NCI-H2107 (cell line): ENCODE measurements around the gene RNF212.

ENCODE experiments used
- DNase-seq: peaks from one replicate; lab custom pipeline; 2025; lab: John Stamatoyannopoulos, UW

RNF212 gene

DNA sequence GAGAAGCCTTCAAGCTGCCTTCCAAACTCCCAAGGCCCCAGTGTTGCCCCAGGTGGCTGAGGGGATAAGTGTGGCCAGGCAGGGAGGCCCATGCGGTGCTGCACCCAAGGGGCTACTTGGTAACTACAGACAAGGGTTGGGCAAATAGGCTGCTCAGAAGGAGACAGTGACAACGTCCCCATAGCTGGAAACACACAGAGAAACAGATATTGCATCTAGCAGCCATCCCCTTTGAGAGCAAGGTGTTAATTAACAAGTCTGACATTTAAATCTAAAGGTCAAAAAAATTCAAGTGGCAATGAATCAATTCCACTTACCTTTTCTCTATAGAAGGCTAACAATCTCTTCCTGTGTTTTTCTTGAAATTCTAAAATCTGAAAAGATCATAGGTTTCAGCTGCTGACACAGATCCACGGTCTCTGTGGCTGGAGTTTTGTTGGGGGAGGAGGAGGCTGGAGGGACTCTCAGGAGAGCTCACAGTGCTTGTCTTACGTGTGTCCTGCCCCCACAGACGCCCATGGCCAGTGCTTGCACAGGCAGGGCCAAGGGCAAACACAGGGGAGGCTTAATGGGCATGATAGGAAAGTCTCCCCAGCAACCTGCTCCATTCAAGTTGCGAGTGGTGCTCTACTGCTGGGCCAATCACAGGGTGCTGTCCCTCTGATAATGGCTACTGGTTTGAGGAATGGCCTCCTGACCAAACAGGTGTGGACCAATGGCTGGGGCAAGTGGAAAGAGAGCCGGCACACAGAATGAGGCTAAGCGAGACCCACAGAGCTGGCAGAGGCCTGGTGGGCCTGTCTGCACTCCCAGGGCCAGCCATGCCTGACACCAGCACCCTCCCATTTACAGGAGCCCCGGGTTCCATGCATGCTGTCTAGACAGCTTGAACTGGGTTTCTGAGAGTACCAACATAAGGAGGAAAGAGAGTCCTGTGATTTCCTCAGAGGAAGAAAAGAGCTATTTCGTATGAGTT, 22.6 kb downstream of the RNF212 start:
- DNase-seq, result no peak

DNA sequence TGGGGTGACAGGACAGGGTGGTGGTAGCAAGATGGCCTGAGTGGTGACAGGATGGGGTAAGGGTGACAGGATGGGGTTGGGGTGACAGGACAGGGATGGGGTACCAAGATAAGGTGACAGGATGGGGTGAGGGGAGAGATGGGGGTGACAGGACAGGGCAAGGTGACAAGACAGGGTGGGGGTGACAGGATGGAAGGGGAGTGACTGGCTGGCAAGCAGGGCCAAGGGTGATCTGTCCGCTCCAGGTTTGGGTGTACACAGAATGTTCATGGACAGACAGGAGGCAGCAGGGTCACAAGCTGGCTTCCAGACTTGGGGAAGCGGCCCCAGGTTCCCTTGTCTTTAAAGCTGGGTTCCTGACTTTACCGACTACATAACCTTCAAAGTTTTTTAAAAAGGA, 23.3 kb downstream of the RNF212 start:
- DNase-seq, result no peak

DNA sequence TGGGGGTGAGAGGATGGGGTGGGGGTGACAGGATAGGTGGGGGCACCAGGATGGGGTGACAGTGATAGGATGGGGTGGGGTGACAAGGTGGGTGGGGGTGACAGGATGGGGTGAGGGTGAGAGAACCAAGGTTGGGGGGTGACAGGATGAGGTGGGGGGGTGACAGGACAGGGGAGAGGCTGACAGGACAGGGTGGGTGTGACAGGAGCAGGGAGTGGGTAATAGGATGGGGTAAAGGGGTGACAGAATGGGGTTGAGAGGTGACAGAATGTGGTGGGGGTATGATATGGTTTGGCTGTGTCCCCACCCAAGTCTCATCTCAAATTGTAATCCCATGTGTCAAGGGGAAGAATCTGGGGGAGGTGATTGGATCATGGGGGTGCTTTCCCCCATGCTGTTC, 26.0 kb downstream of the RNF212 start:
- DNase-seq, result no peak

DNA sequence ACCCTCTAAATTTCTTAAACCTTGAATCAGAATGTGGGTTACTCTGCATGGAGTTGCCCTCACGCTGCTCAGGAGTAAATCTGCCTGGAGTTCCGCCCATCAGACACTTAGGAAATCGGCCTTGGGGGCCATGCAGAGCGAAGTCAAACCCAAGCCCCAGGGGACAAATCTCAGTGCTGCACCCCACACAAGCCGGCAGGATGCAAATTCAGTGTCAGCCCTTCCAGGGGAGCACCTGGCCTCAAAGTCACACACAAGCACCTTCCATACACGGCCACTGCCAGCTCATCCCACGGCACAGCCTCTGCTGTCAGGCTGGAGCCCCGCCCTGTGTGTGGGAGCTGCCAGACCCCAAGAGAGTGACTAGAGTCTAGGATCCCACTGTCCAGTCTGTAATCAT, 27.4 kb downstream of the RNF212 start:
- DNase-seq, result no peak

DNA sequence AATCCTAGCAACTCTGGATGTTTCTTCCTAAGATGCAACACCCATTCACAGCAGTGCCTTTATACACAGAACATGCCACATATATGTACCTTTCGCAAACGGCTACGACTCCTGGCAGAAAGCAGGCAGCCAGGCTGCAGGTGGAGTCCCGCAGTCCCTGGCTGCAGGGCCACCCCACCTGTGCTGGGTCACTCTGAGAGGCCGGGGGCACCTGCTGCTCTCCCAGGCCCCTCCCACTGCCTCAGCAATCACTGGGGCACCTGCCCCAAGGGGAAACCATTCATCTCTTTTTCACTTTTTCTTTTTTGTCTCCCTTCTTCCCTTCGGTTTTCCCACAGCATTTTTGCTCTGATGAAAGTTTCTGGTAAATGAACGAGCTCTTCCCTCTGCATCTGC, 28.0 kb downstream of the RNF212 start:
- DNase-seq, result no peak

DNA sequence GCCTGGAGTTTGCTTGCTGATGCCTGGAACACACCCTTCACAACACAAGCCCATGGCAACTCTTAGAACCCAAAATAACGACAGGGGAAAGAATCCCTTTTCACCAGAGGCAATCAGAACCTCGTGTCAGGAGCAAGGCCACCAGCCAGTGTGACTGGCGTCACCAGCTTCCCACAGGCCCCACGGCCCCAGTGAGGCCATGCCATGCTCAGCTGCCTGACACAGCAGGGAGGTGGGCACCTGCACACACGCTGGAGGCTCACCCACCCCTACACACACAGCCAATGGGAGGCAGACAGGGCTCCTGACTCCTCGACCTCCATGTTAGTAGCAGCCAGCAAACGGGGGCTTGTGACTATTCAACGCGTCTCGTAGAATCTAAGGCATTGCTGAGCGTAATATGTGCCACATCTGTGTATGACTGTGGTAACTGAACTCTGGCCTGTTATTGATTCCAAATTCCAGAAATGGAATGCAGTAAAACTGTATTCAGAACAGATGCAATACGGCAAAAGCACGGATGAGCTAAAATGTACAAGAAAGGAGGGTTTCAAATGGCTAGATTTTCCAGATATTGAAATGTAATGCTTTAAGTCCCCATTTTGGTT, 28.5 kb downstream of the RNF212 start:
- no peak for DNase-seq

DNA sequence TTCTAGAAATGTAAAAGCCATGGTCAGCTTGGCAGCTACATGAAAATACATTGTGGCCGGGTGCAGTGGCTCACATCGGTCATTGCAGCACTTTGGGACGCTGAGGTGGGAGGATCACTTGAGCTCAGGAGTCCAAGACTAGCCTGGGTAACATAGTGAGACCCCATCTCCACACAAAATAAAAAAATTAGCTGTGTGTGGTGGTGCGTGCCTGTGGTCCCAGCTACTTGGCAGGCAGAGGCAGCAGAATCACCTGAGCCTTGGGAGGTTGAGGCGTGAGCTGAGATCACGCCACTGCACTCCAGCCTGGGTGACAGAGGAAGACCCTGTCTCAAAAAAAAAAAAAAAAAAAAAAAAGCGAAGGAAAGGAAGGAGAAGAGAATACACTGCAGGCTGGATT, 29.0 kb downstream of the RNF212 start:
- no peak for DNase-seq

DNA sequence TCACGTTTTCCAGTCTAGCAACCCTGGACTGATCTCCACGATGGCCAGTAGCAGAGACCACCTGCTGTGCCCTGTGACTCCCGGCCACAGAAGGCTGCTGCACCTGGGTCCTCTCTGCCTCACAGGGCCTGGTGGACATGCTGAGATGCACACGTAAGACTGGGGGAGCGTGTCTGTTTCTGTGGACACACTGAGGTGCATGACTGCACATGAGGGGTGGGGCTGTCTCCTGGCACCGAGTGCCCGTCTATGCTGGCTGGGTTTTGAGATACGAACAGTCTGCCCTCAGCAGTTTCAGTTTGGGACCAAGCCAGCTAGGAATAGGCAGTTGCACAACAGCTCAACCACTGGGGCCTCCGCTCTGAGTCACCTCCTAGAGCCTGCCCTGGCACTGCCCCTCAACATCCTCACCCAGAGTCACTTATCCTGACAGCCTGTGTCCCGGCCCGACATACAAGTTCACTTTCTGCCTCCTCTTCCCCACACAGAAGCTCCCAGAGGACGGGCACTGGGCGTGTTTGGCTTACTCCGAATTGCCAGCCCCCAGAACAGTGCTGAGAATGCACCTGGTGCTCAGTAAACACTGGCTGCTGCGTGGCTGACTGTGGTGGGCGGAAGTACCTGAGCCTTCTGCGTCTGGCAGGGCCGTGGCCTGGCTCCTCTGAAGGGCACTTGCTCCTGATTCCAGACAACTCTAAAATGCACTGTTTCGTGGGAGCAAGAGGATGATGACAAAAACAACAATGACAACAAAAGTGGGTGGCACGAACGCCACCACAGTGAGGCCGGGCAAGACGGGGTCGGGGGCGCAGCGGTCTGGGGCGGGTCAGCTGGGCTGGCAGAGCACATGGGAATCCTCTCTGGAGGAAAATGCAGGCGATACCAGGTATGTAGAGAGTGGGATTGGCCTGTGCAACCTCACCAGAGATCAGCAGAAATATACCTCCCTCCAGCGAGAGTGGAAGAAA, 30.9 kb downstream of the RNF212 start:
- no peak for DNase-seq

DNA sequence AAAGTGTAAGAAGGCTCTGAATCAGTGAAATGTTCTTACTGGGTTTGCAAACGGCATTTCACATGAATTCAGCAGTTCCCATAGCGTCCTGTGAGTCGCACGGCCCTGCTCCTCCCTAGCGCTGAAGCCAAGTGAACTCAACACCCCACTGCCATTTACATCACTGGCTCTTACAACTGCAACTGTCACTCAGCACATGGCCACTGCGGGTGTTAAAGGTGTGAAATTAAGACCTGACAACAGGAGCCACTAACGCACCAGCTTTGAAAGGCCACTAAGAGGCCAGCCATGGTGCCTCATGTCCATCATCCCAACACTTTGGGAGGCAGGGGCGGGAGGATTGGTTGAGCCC, 31.7 kb downstream of the RNF212 start:
- no peak for DNase-seq

DNA sequence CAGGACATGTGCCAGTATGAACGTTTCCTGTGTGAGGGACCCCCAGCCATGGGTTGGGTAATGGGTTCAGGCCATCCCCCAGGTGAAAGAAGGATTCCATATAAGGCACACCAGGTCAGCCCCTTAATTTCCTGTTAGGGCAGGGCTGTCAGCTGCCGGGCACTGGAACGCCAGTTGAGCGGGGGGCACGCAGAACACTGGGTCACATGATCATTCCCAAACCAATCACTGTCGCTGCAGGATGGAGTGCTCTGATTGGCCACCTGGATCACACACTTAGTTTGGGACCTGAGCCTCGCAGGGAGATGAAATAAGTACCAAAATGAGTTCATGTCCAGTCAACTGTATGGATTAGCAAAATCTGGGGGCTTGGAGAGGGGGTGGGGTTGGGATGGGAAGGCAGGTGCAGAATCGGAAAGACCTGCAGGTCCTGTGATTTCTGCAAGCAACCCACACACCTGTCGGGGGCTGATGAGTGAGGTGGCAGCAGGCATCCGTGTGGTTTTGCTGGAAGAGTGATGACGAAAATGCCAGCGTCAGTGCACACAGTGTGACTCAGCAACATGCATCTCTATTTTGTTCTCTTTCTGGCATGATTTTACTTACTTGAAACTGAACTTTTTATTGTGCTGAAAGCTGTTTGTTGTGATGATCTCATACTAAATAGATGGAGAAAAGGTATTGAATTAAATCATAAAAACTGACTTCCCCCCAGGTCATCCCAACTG, 32.2 kb downstream of the RNF212 start:
- DNase-seq, result no peak

DNA sequence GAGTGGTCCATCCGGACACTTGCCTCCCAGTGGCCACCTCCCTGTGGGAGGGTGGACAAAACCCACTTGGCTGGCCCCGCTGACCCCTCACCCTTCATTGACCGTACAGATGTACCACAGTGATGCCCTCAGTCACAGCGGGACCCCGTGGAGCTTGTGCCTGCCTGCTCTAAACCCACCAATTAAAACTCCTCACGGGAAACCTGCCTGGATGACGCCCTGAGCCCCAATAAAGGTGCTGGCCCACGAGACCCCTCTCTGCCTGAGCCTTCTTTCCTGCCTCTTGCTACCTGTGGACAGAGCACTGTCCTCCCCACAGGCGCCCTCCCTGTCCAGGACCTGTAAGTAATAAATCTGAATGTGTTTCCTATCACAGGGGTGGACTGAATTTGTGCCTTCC, 32.9 kb downstream of the RNF212 start:
- DNase-seq, result no peak

DNA sequence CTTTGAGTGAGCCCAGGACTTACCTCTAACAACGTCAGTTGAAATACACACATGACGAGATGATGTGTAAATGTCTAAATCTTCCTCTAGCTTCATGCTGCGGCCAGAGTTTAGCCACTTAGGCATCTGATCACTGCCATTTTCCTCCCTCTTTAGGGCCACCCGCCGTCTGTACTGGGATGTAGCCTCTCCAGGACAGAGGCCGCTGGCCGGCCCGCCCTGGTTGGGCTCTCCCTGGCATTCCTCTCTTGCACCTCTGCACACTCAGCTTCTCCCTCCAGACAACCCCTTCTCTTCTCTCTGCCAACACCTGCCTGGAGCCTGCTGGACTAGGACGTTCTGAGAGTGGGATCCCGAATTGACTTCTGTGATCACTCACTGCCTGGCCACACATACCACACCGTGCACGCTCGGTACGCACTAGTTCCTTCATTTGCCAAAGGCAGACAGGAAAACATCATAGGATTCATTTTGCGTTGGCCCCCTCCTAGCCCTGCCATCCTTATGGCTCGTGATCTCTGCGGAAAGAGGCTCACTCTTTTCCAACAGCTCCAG, 33.6 kb downstream of the RNF212 start:
- no peak for DNase-seq

DNA sequence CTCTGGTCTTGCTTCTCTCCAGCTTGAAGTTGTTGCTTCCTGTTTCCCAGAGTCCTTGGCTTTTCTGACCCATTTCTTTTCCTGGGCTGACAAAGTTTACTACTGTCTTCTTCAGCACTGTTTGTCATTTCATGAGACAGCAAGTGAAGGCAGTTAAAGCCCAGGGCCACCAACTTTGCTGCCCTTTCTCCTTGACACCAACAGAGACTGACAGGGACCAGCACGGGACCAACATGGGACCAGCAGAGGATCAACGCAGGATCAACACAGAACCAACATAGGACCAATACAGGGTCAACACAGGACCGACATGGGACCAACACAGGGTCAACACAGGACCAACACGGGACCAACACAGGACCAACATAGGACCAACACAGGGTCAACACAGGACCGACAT, 34.9 kb downstream of the RNF212 start:
- no peak for DNase-seq

DNA sequence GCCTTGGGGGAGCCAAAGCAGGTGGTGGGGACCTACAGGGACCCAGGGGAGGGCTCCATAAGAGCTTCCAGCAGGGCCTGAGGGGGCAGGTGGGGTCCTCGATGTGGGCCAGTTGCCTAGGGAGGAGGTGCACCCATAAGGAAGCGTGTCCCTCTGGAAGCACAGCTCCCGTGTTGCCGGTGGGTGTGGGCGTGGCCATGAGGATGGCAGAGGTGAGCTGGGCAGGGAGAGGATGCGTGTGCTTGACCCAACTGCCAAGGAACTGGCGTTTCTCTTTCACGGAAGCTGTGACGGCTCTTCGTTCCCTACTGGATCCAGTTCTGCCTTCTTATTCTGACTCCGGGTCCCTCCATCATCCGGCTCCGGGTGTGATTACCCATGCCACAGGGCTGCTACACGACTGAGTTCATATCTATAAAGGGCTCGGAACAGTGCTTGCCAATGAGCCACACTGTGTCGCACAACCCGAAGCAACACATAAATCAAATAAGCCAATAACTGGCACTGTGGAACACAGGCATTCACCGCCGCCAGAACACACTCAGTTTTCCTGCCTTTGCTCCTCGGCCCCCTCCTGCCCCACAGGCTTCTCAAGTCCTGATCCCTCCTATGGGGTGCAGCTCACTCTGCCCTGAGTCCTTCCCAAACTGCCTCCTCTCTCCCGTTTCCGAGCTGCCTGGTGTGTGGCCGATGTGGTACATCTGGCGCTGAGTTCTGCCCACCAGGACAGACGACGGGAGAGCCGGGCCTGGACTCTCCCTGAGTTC, 35.5 kb downstream of the RNF212 start:
- no peak for DNase-seq

DNA sequence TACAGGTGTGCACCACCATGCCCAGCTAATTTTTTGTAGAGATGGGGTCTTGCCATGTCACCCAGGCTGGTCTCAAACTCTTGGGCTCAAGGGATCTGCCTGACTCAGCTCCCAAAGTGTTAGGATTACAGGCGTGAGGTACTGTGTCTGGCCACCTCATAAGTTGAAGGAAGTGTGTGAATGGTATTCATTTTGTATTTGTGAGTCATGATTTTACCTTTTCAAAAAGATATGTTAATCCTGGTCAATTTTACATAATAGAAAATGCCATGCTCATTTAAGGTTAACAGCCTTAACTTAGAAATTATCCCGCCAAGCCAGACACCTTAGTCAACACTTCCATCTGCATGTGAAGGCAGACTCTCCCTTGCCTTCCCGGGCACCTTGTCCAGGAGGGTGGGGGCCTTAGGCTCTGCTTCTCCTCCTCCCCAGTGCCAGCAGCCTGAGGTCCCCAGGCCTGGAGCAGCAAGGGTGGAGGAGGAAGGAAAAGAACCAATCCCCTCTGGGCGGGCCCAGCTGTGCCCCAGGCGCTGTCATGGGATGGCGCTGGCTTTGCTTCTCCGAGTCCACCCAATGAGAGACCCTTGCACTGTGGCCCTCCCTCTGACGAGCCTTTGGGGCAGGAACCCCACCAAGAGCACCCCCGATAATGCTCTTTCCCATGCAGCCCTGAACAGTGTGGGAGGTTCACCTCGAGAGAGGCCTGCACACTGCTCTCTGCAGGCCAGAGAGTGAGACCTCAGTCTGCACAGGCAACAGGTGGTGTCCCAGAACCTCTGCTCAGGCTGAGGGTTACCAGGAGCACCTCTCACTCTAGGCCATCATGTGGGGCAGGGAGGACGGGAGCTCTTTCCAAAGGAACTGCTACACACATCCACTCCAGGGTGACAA, 37.3 kb downstream of the RNF212 start:
- DNase-seq, result no peak

DNA sequence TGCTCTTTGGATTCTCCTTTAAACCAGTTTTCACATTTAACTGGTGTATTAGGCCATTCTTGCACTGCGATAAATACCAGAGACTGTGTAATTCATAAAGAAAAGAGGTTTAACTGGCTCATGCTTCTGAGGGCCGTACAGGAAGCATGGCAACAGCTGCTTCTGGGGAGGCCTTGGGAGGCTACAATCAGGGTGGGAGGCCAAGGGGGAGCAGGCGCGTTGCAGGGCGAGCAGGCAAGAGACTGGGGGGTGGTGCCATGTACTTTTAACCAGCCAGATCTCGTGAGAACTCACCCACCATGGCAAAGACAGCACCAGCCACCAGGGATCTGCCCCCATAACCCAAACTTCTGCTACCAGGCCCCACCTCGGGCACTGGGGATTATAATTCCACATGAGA, 38.1 kb downstream of the RNF212 start:
- DNase-seq, result no peak

DNA sequence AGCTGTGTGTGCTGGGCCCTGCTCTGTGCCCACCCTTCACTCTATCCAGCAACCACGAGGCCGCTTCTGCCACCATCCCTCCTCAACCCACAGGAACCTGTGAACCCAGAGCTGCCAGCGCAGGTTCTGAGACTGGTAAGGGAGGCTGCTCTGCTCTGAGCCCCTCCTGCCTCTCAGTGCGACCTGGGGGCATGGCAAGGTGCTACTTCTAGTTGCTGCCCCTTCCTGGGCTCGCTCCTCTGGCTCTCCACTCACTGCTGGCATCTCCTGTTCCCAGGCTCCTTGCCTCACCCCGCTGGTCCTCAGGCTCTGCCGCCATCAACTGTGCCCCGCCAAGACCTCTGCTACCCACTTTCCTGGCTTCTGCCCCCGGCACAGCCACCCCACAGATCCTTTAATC, 39.3 kb downstream of the RNF212 start:
- no peak for DNase-seq

DNA sequence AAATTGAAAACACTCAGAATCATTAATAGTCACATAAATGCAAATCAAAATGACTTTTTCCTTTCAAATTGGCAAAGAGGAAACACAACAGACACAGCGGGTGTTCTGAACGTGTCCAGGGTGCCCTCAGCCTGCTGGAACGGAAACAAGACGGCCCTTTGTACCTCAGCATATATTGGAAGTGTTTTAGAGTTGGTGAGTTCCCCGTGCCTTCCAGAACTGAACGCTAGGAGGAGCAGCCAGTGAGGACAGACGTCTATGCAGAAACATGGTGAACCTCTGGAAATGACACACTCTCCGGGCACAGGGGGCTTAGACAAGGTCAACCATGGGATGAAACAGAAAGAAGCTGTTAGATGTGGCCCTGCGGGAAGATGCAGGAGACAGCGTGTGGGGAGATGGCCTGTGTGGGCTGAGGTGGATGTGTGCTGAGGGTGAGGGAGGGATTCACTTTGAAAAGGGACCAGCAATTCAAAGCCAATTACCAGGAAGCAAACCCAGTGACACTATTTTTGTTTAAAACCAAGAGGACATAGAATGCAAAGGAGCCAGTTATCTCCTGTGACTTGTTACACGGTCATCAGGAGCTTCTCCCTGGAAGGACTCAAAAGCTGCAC, 40.4 kb downstream of the RNF212 start:
- DNase-seq, result no peak

DNA sequence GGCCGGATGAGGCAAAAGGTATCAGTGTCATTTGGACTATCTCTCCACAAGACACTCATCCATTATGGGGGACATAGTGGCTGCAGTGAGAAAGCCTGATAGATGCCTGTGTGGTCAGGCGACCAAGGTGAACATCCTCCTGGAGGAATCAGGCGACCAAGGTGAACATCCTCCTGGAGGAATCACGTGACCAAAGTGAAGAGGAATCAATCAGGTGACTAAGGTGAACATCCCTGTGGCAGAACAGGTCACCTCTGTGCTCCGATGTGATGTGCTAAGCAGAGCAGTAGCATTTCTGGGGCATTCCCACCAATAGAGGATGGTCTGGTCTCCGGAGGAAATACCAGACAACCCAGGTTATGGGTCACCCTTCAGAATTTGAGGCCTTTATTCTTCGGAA, 44.0 kb downstream of the RNF212 start:
- DNase-seq, result no peak
